Parathyroid adenoma (tissue), 2 donors: Measurements from ENCODE around the gene USH1C.

Experiments
- H2AFZ ChIP-seq: fragments of 300-600 bp; sonication (generic); one replicate; pipeline ENCODE4 v1.7.0; 2017; ENCODE audit warnings: antibody characterized with exemption, mild to moderate bottlenecking
- H3K27ac ChIP-seq: fragments of 300-600 bp; sonication (generic); one replicate; pipeline ENCODE4 v1.7.0; 2017
- H3K27me3 ChIP-seq: fragments of 300-600 bp; sonication (generic); one replicate; pipeline ENCODE4 v1.7.0; 2017; ENCODE audit warnings: low read length; ENCODE audit not compliant: control insufficient read depth, insufficient read depth
- H3K36me3 ChIP-seq: fragments of 300-600 bp; sonication (generic); one replicate; pipeline ENCODE4 v1.7.0; 2017; ENCODE audit warnings: low read length; ENCODE audit not compliant: control insufficient read depth, insufficient read depth
- H3K4me1 ChIP-seq: fragments of 300-600 bp; sonication (generic); one replicate; pipeline ENCODE4 v1.7.0; 2017; ENCODE audit warnings: control low read depth
- H3K4me2 ChIP-seq: fragments of 300-600 bp; sonication (generic); one replicate; pipeline ENCODE4 v1.7.0; 2017; ENCODE audit warnings: low read length
- H3K4me3 ChIP-seq: fragments of 300-600 bp; sonication (generic); one replicate; pipeline ENCODE4 v1.7.0; 2017; ENCODE audit warnings: low read depth, low read length
- H3K79me2 ChIP-seq: fragments of 300-600 bp; sonication (generic); one replicate; pipeline ENCODE4 v1.7.0; 2017; ENCODE audit warnings: control low read depth
- H3K9ac ChIP-seq: fragments of 300-600 bp; sonication (generic); one replicate; pipeline ENCODE4 v1.7.0; 2017; ENCODE audit warnings: mild to moderate bottlenecking
- H3K9me3 ChIP-seq: fragments of 300-600 bp; sonication (generic); one replicate; pipeline ENCODE4 v1.7.0; 2017; ENCODE audit warnings: low read length; ENCODE audit not compliant: control insufficient read depth
- TF ChIP-seq, protein P1 (sequence below): fragments of 300-600 bp; sonication (generic); IDR thresholded peaks from one replicate; pipeline ENCODE4 v1.7.0; 2017; ENCODE audit warnings: antibody characterized with exemption, mild to moderate bottlenecking
- donor health status: primary hyperparathyroidism.

Gene USH1C

DNA sequence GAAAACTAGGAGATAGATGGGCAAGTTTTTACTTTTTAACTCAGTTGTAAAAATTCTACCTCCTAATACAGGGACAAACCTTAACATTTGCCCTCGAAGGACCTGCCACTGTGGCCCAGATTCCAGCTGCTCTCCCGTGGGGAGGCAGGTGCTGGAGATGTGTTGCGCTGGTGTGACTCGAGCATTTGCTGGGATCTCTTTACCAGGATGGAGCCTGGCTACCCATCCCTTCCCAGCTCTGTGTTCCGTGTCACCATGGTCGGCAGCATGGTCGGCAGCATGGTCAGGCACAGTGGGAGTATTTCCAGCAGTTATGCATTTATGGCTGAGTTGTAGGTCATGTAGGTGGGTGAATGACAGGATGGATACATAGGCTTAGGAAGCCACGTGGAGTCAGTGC is 44.0 kb upstream of the USH1C start:
- Histone ChIP-seq H2AFZ (no peak overlapping the region), H3K79me2 (no peaks in the 10 kb centered on the region), H3K9ac (no peak overlapping the region), H3K27me3 (no peaks in the 10 kb centered on the region), H3K4me2 (no peak overlapping the region), H3K27ac (no peak overlapping the region), H3K4me3 (no peak overlapping the region), H3K36me3 (no peaks in the 10 kb centered on the region), H3K9me3 (no peaks in the 10 kb centered on the region), H3K4me1 (no peaks in the 10 kb centered on the region)
- TF ChIP-seq, protein P1, sequence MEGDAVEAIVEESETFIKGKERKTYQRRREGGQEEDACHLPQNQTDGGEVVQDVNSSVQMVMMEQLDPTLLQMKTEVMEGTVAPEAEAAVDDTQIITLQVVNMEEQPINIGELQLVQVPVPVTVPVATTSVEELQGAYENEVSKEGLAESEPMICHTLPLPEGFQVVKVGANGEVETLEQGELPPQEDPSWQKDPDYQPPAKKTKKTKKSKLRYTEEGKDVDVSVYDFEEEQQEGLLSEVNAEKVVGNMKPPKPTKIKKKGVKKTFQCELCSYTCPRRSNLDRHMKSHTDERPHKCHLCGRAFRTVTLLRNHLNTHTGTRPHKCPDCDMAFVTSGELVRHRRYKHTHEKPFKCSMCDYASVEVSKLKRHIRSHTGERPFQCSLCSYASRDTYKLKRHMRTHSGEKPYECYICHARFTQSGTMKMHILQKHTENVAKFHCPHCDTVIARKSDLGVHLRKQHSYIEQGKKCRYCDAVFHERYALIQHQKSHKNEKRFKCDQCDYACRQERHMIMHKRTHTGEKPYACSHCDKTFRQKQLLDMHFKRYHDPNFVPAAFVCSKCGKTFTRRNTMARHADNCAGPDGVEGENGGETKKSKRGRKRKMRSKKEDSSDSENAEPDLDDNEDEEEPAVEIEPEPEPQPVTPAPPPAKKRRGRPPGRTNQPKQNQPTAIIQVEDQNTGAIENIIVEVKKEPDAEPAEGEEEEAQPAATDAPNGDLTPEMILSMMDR = no peak

DNA sequence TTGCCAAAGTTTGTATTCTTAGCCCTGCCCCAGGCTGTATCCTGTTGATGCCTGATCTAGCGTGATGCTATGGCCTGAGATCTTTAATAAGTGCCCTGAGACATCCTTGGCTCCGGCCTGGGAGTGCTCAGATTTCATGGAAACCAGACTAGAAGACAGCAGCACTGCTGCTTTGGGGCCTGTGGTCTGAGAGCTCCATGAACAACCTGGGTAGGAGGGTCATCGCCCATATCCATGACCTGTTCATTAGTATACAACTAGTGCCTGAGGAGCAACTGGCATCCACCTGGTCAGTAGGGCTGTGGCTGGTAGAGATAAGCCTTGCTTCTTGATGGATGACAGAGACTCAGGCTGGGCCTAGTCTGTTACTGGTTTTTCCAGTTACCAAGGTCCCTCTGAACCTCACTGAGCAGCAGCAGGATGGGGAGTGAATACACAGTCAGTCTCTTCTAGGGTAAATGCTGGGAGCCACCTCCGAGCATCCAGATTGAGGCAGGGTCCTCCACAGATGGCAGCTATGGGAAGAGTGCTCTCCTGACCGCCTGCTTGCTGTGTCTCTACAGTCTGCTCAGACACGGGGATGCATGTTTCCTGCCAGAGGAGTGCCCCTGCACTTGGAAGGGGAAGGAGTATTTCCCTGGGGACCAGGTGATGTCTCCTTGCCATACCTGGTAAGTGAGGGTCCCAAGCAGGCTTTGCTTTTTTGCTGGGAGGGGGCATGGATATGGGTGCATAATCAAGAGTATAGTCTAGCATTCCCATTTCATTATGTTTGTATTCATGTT is 41.9 kb upstream of the USH1C start:
- Histone ChIP-seq H2AFZ (no peak overlapping the region), H3K4me1 (no peaks in the 10 kb centered on the region), H3K4me2 (no peak overlapping the region), H3K4me3 (no peak overlapping the region), H3K27ac (no peak overlapping the region), H3K9me3 (no peaks in the 10 kb centered on the region), H3K9ac (no peak overlapping the region), H3K36me3 (no peaks in the 10 kb centered on the region), H3K79me2 (no peaks in the 10 kb centered on the region), H3K27me3 (no peaks in the 10 kb centered on the region)
- TF ChIP-seq, protein P1 = no peak

DNA sequence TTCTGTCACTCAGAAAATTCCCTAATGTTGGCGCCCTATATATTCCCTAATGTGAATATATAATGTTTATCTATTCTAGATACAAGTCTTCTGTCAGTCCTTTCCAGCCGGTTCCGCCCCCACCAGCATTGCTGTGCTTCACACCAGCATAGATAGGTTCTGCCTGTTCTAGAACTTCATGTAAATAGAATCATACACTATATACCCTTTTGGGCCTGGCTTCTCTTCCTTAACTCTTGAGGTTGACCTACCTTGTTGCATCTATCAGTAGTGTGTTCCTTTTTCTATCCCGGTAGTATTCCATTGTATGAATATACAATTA is 37.5 kb upstream of the USH1C start:
- no peaks in the 10 kb centered on the region for H3K4me1 ChIP-seq
- H2AFZ ChIP-seq = no peak overlapping the region
- no peak overlapping the region for H3K27ac ChIP-seq
- no peaks in the 10 kb centered on the region for H3K36me3 ChIP-seq
- no peaks in the 10 kb centered on the region for H3K27me3 ChIP-seq
- H3K4me2 ChIP-seq = no peak overlapping the region
- H3K79me2 ChIP-seq = no peaks in the 10 kb centered on the region
- TF ChIP-seq, protein P1 = no peak
- no peak overlapping the region for H3K9ac ChIP-seq
- H3K9me3 ChIP-seq = no peaks in the 10 kb centered on the region
- H3K4me3 ChIP-seq = no peak overlapping the region

DNA sequence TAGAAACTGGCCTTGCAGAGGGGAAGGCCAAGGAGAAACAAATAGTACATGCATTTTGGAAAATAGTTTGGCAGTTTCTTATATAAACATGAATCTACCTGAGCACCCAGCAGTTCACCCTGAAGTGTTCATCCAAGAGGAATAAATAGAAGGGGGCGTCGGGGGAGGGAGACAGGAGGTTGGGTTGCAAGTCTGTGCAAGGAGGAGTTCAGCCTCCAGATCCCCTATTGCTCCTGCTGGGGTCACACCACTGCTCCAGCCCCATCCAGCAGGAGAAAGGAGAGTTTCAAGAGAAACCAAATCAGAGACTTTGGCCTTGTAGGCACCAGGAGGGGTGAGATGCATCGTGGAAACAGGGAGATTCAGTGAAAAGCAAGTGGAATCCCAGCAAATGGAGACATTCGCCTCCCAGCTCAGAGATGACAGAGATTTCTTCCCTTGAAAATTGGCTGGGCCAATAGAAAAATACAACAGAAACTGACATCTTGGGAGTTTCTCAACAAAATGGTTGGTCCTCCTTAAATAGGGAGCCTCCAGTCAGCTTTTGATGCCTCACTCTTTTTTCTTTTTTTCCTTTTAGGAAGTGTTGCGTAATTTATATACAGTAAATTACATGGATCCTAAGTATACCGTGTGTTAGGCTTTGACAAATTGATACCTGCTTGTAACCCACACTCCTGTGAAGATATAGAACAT is 37.0 kb upstream of the USH1C start:
- TF ChIP-seq, protein P1 = no peak
- no peaks in the 10 kb centered on the region for H3K36me3 ChIP-seq
- H2AFZ ChIP-seq = no peak overlapping the region
- H3K4me1 ChIP-seq = no peaks in the 10 kb centered on the region
- H3K79me2 ChIP-seq = no peaks in the 10 kb centered on the region
- H3K4me2 ChIP-seq = no peak overlapping the region
- no peaks in the 10 kb centered on the region for H3K9me3 ChIP-seq
- no peak overlapping the region for H3K27ac ChIP-seq
- H3K27me3 ChIP-seq = no peaks in the 10 kb centered on the region
- H3K4me3 ChIP-seq = no peak overlapping the region
- H3K9ac ChIP-seq = no peak overlapping the region
